Measurements from ENCODE around the gene FGGY. TPM values are rescaled to one million over a fixed set of nuclear protein-coding genes. Genes with fewer than 3 reads are reported as not detected.

The FGGY gene
- total RNA-seq, 1 donor from 2014 or later = 52.2 TPM

DNA sequence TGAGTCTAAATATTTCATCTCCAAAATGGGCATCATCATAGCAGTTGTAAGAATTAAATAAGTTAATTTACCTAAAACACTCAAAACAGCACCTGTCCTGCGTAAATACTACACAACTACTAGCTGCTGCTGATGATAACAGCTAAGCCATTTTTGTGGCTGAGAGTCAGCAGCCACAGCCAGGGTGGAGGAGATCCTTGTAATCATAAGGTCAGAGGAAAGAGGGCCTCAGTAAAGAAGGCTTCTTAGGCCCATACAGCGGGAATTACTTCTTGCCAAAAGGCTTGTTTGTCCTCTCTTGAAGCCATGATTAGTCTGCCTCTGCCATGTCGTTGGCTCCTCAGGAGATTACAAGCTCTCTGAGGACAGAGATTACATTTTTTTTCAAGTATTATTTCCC lies 245.0 kb downstream of the FGGY start:
- H3K9me3 ChIP-seq (ENCODE audit: control insufficient read depth in 3 of 3, low read length in 3 of 3) = no peaks in the 10 kb centered on the region
- H3K9ac ChIP-seq (ENCODE audit: low read depth in 1 of 3, low read length in 3 of 3) = no peak overlapping the region
- H3K4me1 ChIP-seq (ENCODE audit: control insufficient read depth in 3 of 3, insufficient read depth in 3 of 3, low read length in 3 of 3) = peaks cover 10 to 30% (median 20%) of the 10 kb centered on the region in 3 donors
- no peaks in the 10 kb centered on the region for H3K27me3 ChIP-seq (ENCODE audit: control insufficient read depth in 3 of 3, insufficient read depth in 3 of 3, low read length in 3 of 3)
- no peak overlapping the region for H3K4me3 ChIP-seq (ENCODE audit: low read length in 3 of 3)
- no peaks in the 10 kb centered on the region for H3K36me3 ChIP-seq (ENCODE audit: control insufficient read depth in 3 of 3, insufficient read depth in 3 of 3, low read length in 3 of 3)
- no peak overlapping the region for H3K27ac ChIP-seq (ENCODE audit: low read depth, low read length)

DNA sequence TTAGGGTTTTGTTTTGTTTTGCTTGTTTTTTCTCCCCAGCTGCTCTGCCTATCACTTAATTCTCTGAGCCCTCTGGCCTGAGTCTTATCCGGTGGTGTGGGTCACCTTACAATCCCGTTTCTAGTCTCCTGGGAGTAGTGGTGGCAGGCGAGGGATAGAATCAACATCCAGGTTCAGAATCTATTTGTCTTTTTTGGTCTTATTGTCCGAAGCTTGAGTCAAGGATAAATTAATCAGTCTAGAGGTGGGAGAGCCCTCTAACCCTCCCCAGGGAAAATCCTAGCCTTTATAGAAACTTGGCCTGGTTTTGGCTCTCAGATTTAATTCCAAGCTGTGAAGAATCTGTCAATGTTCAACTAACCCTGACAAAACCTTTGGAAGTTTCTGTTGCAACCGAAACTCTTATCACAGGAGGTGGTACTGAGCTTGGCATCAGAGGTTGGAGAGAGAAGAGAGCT lies 246.3 kb downstream of the FGGY start:
- Histone ChIP-seq H3K27me3 (ENCODE audit: control insufficient read depth in 3 of 3, insufficient read depth in 3 of 3, low read length in 3 of 3) (no peaks in the 10 kb centered on the region), H3K4me3 (ENCODE audit: low read length in 3 of 3) (no peak overlapping the region), H3K27ac (ENCODE audit: low read depth, low read length) (no peak overlapping the region), H3K4me1 (ENCODE audit: control insufficient read depth in 3 of 3, insufficient read depth in 3 of 3, low read length in 3 of 3) (peaks cover 10 to 30% (median 20%) of the 10 kb centered on the region in 3 donors), H3K9me3 (ENCODE audit: control insufficient read depth in 3 of 3, low read length in 3 of 3) (no peaks in the 10 kb centered on the region), H3K36me3 (ENCODE audit: control insufficient read depth in 3 of 3, insufficient read depth in 3 of 3, low read length in 3 of 3) (no peaks in the 10 kb centered on the region), H3K9ac (ENCODE audit: low read depth in 1 of 3, low read length in 3 of 3) (no peak overlapping the region)

DNA sequence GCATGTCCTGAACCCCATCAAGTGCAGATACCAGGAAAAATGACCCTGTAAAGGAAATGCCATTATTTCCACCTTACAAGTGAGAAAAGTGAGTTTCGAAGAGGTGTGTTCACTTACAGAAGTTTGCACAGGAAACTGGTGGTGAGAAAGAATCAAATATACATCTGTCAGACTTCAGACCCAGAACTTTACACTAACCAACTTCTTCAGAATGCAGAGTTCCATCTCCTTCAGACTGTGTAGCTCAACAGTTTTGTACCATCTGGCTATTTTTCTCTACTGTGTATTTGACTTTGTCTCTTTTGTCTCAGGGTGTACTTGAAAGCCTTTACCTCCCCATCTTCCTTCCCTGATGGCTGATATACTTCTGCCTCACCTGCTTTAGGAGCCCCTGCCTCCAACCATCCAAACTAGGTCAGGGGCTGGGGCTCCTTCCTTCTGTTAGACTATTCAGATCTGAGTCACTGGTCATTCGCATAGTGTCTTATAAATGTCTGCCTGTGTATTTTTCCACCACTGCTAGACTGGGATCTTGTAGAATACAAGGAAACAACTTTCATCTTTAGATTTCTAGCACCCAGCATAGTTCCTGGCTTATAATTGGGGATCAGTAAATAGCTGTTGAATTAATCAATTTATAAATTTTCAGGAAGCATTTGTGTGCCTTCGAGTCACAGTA lies 247.9 kb downstream of the FGGY start:
- no peak overlapping the region for H3K27ac ChIP-seq (ENCODE audit: low read depth, low read length)
- no peak overlapping the region for H3K9ac ChIP-seq (ENCODE audit: low read depth in 1 of 3, low read length in 3 of 3)
- no peaks in the 10 kb centered on the region for H3K9me3 ChIP-seq (ENCODE audit: control insufficient read depth in 3 of 3, low read length in 3 of 3)
- peaks cover 10 to 31% (median 18%) of the 10 kb centered on the region in 3 donors for H3K4me1 ChIP-seq (ENCODE audit: control insufficient read depth in 3 of 3, insufficient read depth in 3 of 3, low read length in 3 of 3)
- no peaks in the 10 kb centered on the region for H3K27me3 ChIP-seq (ENCODE audit: control insufficient read depth in 3 of 3, insufficient read depth in 3 of 3, low read length in 3 of 3)
- no peaks in the 10 kb centered on the region for H3K36me3 ChIP-seq (ENCODE audit: control insufficient read depth in 3 of 3, insufficient read depth in 3 of 3, low read length in 3 of 3)
- H3K4me3 ChIP-seq (ENCODE audit: low read length in 3 of 3) = no peak overlapping the region

DNA sequence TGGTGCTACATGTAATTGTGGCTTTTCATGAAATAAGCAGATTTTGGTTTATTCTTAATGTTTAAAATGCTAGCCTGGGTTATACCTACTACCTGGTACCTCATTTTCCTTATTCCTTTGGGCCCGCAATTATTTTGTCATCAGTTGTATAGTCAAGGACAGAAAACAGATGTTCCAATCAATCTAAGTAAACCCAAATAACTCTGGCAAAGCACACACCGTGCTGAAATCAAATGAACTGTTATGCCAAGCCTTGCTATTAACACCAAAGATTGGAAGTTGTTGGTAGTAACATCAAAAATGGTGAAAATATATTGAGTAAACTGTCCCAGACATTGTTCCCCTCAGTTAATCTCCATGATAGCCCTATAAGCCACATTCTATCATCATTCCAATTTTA lies 248.9 kb downstream of the FGGY start:
- peak overlapping the region; percentile 49 for H3K27ac ChIP-seq (ENCODE audit: low read depth, low read length)
- no peaks in the 10 kb centered on the region for H3K27me3 ChIP-seq (ENCODE audit: control insufficient read depth in 3 of 3, insufficient read depth in 3 of 3, low read length in 3 of 3)
- H3K4me3 ChIP-seq (ENCODE audit: low read length in 3 of 3) = peak overlapping the region in 1 of 3 donors; percentile 10
- H3K4me1 ChIP-seq (ENCODE audit: control insufficient read depth in 3 of 3, insufficient read depth in 3 of 3, low read length in 3 of 3) = peaks cover 8 to 27% (median 10%) of the 10 kb centered on the region in 3 donors
- no peaks in the 10 kb centered on the region for H3K9me3 ChIP-seq (ENCODE audit: control insufficient read depth in 3 of 3, low read length in 3 of 3)
- H3K36me3 ChIP-seq (ENCODE audit: control insufficient read depth in 3 of 3, insufficient read depth in 3 of 3, low read length in 3 of 3) = no peaks in the 10 kb centered on the region
- H3K9ac ChIP-seq (ENCODE audit: low read depth in 1 of 3, low read length in 3 of 3) = no peak overlapping the region

DNA sequence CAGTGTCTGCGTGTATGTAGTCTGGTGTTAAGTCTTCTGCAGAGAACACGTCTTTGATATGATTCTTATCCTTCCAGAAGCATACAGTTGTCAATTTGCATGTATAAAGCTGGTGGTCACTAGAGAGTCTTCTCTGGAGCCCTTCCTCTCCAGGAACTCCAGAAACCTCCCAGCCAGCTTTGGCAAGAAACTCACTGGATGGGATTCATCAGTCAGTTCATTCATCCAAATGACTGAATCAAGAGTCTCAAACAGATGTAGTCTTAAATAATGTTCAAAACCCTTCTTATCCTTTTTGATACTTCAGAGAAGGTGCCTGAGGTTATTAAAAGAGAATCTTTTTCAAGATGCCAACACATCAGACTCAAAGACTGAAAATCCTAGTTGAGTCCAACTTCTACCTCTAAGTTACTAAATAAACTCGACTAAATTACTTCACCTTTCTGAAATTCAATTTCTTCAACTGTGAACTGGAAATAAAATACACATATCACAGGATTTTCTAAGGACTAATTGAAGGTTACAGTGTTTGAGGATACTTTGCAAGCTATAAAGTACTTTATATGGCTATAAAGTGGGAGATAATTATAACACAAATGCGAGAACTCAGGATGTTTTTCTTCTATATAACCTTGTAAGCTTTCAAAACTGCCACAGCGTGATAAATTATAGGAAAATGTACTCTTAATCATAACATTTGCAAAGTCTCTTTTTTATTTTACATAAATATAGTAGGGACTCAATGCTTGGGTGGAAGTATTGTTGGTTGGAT lies 252.4 kb downstream of the FGGY start:
- no peak overlapping the region for H3K27ac ChIP-seq (ENCODE audit: low read depth, low read length)
- no peaks in the 10 kb centered on the region for H3K36me3 ChIP-seq (ENCODE audit: control insufficient read depth in 3 of 3, insufficient read depth in 3 of 3, low read length in 3 of 3)
- H3K27me3 ChIP-seq (ENCODE audit: control insufficient read depth in 3 of 3, insufficient read depth in 3 of 3, low read length in 3 of 3) = no peaks in the 10 kb centered on the region
- H3K4me1 ChIP-seq (ENCODE audit: control insufficient read depth in 3 of 3, insufficient read depth in 3 of 3, low read length in 3 of 3) = peaks cover 12 to 33% (median 14%) of the 10 kb centered on the region in 3 donors
- H3K9ac ChIP-seq (ENCODE audit: low read depth in 1 of 3, low read length in 3 of 3) = no peak overlapping the region
- no peak overlapping the region for H3K4me3 ChIP-seq (ENCODE audit: low read length in 3 of 3)
- H3K9me3 ChIP-seq (ENCODE audit: control insufficient read depth in 3 of 3, low read length in 3 of 3) = no peaks in the 10 kb centered on the region

DNA sequence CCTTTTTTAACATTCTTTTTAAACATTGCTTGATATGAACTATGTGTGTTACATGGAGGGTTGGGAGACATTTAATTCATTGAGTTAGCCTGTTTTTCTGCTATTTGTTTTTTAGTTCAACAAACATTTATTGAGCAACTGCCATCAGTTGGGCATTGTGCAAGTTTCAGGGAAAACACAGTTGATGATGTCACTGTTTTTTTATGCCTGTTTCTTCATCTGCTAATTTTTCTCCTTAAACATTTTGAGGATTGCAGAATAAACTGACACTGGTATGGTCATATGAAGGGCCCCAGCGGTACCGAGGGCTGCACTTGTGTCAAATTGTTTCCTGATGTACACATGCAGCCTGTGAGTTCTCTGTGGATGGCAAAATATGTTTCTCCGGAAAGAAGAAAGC lies 253.0 kb downstream of the FGGY start:
- Histone ChIP-seq H3K36me3 (ENCODE audit: control insufficient read depth in 3 of 3, insufficient read depth in 3 of 3, low read length in 3 of 3) (peaks cover 0 to under 1% (median 0%) of the 10 kb centered on the region in 3 donors), H3K4me3 (ENCODE audit: low read length in 3 of 3) (no peak overlapping the region), H3K9me3 (ENCODE audit: control insufficient read depth in 3 of 3, low read length in 3 of 3) (no peaks in the 10 kb centered on the region), H3K4me1 (ENCODE audit: control insufficient read depth in 3 of 3, insufficient read depth in 3 of 3, low read length in 3 of 3) (peaks cover 13 to 34% (median 16%) of the 10 kb centered on the region in 3 donors), H3K27me3 (ENCODE audit: control insufficient read depth in 3 of 3, insufficient read depth in 3 of 3, low read length in 3 of 3) (no peaks in the 10 kb centered on the region), H3K27ac (ENCODE audit: low read depth, low read length) (no peak overlapping the region), H3K9ac (ENCODE audit: low read depth in 1 of 3, low read length in 3 of 3) (no peak overlapping the region)

DNA sequence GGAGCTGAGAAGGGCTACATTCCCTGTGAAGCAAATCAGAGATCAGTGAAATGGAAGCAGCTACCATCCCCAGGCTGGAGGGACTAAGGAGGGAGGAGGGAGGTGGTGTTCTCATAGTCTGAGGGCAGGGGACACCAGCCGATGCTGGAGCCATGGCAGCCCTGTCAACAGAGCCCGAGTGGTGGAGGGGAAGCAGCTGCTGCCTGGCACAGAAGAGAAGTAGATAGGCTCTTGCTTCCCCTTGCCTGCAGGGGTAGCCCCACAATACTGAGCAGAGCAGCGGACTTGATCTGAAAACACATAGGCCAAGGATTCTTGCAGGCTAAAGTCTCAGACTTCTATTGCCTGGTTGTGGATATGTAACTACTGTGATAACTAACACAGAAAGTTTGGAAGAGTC lies 255.1 kb downstream of the FGGY start:
- no peaks in the 10 kb centered on the region for H3K9me3 ChIP-seq (ENCODE audit: control insufficient read depth in 3 of 3, low read length in 3 of 3)
- peaks cover 0 to 4% (median 0%) of the 10 kb centered on the region in 3 donors for H3K36me3 ChIP-seq (ENCODE audit: control insufficient read depth in 3 of 3, insufficient read depth in 3 of 3, low read length in 3 of 3)
- H3K27ac ChIP-seq (ENCODE audit: low read depth, low read length) = no peak overlapping the region
- H3K4me1 ChIP-seq (ENCODE audit: control insufficient read depth in 3 of 3, insufficient read depth in 3 of 3, low read length in 3 of 3) = peaks cover 8 to 27% (median 12%) of the 10 kb centered on the region in 3 donors
- no peak overlapping the region for H3K9ac ChIP-seq (ENCODE audit: low read depth in 1 of 3, low read length in 3 of 3)
- H3K4me3 ChIP-seq (ENCODE audit: low read length in 3 of 3) = no peak overlapping the region
- no peaks in the 10 kb centered on the region for H3K27me3 ChIP-seq (ENCODE audit: control insufficient read depth in 3 of 3, insufficient read depth in 3 of 3, low read length in 3 of 3)

DNA sequence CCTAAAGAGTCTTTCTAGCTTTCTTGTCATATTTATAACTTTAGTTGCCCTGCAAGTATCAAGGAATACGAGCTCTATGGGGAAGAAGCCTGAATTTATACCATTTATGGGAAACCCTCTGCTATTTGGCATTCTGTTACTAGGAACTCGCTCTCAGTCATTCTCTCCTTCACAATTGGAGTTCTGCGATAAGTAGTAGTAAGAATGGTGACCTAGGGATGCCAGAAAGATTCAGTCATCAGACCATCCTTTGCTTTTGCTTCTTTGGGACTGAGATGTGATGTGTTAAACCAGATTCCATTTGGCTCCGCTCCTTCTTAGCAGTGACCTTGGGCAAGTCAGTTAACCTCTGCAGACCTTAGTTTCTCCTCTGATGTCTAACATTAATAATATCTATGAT lies 256.5 kb downstream of the FGGY start:
- Histone ChIP-seq H3K36me3 (ENCODE audit: control insufficient read depth in 3 of 3, insufficient read depth in 3 of 3, low read length in 3 of 3) (peaks cover 0 to 8% (median 0%) of the 10 kb centered on the region in 3 donors), H3K9ac (ENCODE audit: low read depth in 1 of 3, low read length in 3 of 3) (no peak overlapping the region), H3K27ac (ENCODE audit: low read depth, low read length) (no peak overlapping the region), H3K4me3 (ENCODE audit: low read length in 3 of 3) (no peak overlapping the region), H3K27me3 (ENCODE audit: control insufficient read depth in 3 of 3, insufficient read depth in 3 of 3, low read length in 3 of 3) (no peaks in the 10 kb centered on the region), H3K9me3 (ENCODE audit: control insufficient read depth in 3 of 3, low read length in 3 of 3) (no peaks in the 10 kb centered on the region), H3K4me1 (ENCODE audit: control insufficient read depth in 3 of 3, insufficient read depth in 3 of 3, low read length in 3 of 3) (peaks cover 8 to 27% (median 12%) of the 10 kb centered on the region in 3 donors)

DNA sequence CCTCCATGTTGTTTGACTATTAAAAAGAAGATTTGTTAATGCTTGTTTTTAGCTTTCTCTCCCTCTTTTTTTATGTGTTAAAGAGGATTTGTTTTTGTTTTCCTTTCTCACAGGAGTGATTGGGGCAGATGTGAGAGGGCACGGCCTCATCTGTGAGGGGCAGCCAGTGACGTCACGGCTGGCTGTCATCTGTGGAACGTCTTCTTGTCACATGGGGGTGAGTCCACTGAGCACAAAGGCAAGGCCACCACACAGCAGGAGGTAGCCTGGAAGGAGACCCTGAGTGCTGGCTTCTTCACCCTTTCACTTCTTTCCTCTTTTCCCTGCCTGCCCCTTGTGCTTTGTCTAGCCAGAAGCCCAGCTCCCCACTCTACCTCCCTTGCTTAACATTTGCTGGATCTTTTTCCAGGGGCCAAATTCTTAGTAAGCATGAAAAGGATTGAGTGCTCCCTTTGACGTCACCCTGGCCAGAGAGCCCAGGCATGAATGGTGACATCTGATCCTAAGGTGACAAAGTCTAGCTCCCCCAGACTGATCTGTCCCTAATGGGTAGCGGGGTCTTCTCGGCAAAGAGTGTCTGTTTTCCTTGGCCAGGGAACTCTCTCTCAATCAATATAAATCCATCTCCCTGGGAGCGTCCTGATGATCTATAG lies 257.2 kb downstream of the FGGY start:
- Histone ChIP-seq H3K27me3 (ENCODE audit: control insufficient read depth in 3 of 3, insufficient read depth in 3 of 3, low read length in 3 of 3) (no peaks in the 10 kb centered on the region), H3K4me1 (ENCODE audit: control insufficient read depth in 3 of 3, insufficient read depth in 3 of 3, low read length in 3 of 3) (peaks cover 8 to 27% (median 12%) of the 10 kb centered on the region in 3 donors), H3K9ac (ENCODE audit: low read depth in 1 of 3, low read length in 3 of 3) (no peak overlapping the region), H3K36me3 (ENCODE audit: control insufficient read depth in 3 of 3, insufficient read depth in 3 of 3, low read length in 3 of 3) (peaks cover 0 to 8% (median 0%) of the 10 kb centered on the region in 3 donors), H3K4me3 (ENCODE audit: low read length in 3 of 3) (no peak overlapping the region), H3K27ac (ENCODE audit: low read depth, low read length) (no peak overlapping the region), H3K9me3 (ENCODE audit: control insufficient read depth in 3 of 3, low read length in 3 of 3) (no peaks in the 10 kb centered on the region)
